Activated gamma-delta T cell treated with Interleukin-2 at 50 U/mL for 16 hours (primary cell): ENCODE data around the gene SPSB2.
"Not testable (repeated sequence)": the region's sequence is repeated elsewhere in the genome, so short reads cannot be mapped to it uniquely, and the experiment has no call there.

Experiments
- DNase-seq: peaks from one replicate; pipeline ENCODE4 v3.0.0-alpha.2; 2020

Gene SPSB2

DNA sequence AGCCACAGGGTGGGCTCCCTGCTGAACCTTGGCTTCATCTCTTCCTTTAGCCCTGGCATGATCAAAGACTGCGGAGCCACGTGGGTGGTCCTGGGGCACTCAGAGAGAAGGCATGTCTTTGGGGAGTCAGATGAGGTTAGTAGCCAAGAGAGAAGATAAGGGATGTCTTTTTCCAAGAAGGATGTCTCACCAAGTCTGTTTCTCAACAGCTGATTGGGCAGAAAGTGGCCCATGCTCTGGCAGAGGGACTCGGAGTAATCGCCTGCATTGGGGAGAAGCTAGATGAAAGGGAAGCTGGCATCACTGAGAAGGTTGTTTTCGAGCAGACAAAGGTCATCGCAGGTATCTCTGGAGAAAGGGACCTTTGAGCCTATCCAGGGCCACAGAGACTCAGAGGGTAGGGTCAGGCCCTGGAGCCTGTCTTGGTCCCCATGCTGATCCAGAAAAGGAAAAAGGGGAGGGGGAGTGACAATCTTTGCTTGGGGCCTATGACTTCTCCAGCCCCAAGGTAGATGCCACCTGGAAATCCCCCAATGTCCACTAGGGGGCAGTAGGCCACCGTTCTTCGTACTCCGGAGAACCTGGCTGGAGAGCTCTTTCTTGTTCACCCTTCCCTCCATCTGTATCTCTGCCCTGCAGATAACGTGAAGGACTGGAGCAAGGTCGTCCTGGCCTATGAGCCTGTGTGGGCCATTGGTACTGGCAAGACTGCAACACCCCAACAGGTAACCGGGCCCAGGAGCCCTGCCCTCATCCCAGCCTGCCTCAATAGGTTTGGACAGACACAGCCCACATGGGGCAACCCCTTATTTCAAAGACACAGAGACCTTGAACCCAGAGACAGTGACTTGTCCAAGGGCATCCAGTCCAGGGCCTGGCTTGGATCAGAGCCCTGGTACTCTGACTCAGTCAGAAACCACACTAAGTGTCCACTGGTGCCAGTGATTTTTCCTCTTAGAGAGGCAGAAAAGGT, 3.8 kb downstream of the SPSB2 start:
- peak; percentile 88 for DNase-seq

- no peak for DNase-seq
Observed at GRCh38 chr12:6868211-6869048, 4.7 kb downstream of the SPSB2 start.

DNA sequence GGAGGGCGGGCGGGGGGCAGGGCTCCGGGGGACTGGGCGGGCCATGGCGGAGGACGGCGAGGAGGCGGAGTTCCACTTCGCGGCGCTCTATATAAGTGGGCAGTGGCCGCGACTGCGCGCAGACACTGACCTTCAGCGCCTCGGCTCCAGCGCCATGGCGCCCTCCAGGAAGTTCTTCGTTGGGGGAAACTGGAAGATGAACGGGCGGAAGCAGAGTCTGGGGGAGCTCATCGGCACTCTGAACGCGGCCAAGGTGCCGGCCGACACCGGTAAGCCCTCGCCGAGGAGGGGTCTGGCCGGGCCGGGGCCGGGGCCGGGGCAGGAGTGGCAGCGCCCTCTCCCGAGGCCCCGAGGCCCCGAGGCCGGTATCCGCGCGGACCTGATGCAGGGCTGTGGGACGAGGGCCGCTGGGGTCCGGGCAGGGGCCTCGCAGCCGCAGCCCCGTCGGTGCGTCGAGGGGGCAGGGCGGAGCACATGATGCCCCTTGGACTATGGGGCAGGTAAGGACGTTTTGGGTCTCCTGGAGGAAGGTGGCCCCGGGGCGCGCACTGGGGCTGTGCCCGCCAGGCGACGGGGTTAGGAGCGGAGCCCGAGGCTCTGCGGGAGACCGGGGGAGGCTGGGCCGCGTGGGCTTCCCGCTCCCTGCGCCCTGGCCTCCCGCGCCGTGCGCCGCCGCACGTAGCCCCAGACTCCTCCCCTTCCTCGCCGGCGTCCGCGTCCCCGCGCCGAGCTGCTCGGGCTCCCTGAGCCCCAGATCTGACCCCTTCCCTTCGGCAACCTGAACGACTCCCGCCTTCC, 5.5 kb downstream of the SPSB2 start, which contains the start of gene TPI1:
TSS of gene TPI1 (plus strand) at position 119 of the 798 bp plus-strand sequence. CDS start at position 155, 36 bp downstream.
- peak; percentile 70 for DNase-seq

GRCh38 chr12:6866920-6867412, 6.1 kb downstream of the SPSB2 start:
- DNase-seq, result no peak

DNA sequence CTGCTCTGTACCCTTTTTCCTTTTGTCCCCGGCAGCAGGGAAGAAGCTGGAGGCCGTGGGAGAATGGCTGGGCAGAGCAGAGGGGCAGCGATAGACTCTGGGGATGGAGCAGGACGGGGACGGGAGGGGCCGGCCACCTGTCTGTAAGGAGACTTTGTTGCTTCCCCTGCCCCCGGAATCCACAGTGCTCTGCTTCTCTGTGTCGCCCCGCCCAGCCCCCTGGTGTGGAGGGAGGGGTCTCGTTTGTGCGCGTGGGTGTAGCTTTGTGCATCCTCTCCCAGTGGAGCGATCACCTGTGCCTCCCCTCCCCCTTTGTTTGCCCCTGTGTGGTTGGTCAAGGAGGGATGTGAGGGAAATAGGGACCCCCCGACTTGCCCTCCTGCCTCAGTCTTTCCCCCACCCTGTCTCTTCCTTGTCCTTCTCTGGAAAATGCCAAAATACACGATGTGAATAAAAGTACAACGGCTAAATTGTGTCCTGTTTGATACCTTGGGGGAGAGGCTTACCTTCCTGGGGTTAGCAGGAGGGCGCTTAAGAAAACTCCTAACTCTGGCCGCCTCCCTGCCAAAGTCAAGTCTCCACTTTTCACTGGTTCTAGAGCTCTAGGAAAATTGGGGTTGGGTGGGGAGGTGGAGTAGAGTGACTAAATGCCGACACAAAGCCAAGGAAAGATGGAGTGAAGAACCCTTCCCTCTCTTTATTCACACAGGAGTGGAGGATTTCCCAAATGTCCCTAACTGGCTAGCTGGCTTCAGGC, 6.8 kb downstream of the SPSB2 start:
- DNase-seq, result no peak

- DNase-seq, result not testable (repeated sequence)
Observed at GRCh38 chr12:6865307-6865706, 7.8 kb downstream of the SPSB2 start.

- DNase-seq, result no peak
Observed at GRCh38 chr12:6863586-6864321, 9.3 kb downstream of the SPSB2 start.

- no peak for DNase-seq
Observed at GRCh38 chr12:6863033-6863432, 10.1 kb downstream of the SPSB2 start.

GRCh38 chr12:6861391-6861790, 11.7 kb downstream of the SPSB2 start:
- DNase-seq, result no peak

DNA sequence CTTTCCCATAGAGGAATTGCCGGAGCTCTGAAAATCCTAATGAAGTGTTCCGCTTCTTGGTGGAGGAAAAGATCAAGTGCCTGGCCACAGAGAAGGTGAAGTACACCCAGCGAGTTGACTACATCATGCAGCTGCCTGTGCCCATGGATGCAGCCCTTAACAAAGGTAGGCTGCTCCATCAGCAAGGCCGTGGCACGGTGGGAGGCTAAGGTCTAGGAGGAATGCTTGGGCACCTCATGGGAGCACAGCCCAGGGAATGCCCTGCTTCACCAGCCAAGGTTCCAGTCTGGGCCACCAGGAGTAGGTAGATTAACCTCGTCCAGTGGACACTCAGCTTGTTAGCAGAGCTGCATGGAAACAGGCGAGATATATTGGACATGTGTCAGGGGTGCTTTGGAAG, 12.2 kb downstream of the SPSB2 start:
- no peak for DNase-seq

GRCh38 chr12:6860116-6860515, 13.0 kb downstream of the SPSB2 start:
- no peak for DNase-seq

GRCh38 chr12:6858799-6859198, 14.3 kb downstream of the SPSB2 start:
- DNase-seq, result no peak

DNA sequence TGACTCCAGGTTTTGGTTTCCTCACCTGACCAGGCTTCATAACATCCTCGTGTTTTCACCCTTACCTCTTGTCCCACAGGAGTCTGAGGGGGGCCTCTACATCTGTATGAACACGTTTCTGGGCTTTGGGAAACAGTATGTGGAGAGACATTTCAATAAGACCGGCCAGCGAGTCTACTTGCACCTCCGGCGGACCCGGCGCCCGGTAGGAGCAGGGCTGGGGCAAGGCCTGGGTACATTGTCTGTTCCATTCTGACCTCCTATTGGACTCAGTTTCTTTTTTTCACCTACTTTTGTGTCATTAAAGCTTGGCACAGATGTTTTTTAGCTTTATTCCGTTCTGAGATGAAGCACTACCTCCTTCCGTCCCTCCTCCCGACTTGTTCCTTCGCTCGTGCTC, 17.8 kb downstream of the SPSB2 start:
- no peak for DNase-seq

DNA sequence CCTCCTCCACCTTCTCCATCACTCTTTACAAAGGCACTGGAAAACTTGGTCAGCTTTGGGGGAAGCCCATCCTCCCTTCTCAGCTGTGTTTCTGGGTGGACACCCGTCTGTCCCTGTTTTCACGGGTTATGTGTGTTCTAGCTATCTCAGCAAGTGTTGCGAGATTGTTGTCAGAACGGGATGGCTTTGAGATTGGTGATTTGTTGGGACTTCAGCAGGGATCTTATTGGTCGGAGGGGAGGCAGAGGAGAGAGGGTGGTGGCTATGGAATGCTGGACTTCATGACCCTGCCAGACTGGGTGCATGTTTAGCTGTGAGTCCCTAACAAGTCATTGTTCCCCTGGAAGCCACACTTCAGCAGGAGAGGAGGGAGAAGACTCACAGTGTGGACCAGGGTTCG, 19.1 kb downstream of the SPSB2 start:
- DNase-seq, result no peak

- no peak for DNase-seq
Observed at GRCh38 chr12:6853626-6854025, 19.5 kb downstream of the SPSB2 start.

DNA sequence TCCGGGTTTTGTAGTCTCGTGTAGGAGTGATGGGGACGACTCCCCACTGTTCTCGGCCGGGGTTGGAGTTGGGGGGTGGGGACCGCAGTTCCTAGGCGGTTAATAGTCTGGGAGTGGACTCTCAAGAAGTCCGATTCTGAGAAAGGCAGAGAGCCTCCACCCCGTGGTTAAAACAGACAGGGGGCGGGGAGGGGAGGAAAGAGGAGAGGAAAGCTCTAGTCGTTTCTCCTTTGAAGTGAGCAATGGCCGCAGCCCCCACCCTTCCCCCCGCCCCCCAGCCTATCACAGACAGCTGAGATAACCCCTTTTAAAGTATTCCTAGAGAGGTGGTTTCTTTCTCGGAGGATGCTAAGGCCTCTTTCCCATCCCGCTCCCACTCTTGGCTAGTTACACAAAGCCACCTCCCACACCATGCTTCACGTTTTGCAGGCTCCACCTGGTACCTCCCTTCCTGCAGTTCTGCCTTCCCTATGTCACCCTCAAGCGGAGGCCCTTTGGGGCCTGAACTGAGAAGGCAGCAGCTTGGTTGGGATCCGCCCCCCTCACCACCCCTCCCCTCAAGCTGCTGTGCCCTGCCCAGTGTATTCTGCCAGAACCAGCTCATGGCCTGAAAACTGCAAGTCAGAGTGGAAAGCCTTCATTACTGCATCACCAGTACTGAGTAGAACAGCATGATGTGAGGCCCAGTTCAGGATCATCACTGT, 20.3 kb downstream of the SPSB2 start:
- DNase-seq, result peak; percentile 34

GRCh38 chr12:6851921-6852650, 21.0 kb downstream of the SPSB2 start, which contains the start of gene USP5:
Gene USP5 (plus strand): TSS chr12:6852150. CDS start chr12:6852180, 30 bp downstream.
- DNase-seq, result peak; percentile 97

DNA sequence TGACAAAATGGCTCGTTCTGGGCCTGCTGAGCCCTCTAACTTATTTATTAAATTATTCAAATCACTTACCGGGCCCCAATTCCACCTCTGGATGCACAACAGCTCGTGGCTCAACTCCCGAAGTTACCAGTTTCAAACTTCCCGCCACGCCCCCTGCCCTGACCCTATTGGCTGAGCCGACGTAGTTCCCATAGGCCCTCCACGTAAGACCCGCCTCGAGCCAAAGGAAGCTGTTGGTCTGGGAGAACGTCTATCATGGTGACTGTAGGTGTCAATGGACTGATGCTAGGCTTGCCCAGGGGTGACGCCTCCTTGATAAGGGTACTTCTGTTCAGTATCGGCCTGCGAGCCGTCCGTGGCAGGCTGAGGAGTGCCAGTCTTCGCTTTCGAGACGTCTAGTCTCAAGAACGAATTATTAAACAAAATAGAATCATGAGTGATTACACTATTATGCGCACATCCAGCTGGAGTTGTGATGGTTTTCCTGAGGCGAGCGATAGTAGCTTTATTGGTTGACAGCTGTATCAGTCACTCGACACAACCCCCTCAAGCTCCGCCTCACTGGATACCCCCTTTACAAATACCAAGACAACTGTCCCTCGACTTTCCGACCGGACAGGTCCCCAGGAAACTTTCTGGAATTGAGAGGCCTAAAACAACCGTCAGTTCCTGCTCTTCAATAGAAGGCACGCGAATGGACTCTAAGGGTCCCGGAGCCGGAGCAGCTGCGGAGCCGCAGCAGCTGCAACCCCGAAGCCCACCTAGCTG, 21.8 kb downstream of the SPSB2 start, which contains the start of gene CDCA3:
TSS of gene CDCA3 (minus strand) at position 134 of the 768 bp plus-strand sequence. CDS start 334 bp downstream, outside the sequence.
- DNase-seq, result peak; percentile 92

DNA sequence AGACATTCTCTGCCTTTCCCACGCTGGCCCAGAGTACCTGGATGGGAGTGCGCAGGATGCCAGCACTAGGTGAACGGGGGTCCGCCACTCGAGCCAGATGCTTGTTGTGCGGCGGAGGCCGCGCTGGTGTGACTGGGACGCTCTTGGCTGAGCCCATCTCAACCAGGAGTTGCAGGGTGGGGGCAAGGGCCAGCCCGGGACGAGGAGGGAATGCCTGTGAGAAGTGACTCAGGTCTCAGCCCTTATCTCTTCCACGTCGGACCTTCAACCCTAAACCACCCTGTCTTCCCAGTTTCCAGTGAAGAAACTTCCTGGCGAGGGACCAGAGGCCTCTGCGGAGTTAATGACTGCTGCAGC, 22.3 kb downstream of the SPSB2 start:
- no peak for DNase-seq
